ENCODE results near the gene SEC22C. TPM values are rescaled to one million over a fixed set of nuclear protein-coding genes. Genes with fewer than 3 reads are reported as not detected.
A peak's percentile ranks its signal among the peaks of the same experiment; 100 is the strongest.

The SEC22C gene
- total RNA-seq, 1 experiment from 2014 or later: 38.1 TPM

DNA sequence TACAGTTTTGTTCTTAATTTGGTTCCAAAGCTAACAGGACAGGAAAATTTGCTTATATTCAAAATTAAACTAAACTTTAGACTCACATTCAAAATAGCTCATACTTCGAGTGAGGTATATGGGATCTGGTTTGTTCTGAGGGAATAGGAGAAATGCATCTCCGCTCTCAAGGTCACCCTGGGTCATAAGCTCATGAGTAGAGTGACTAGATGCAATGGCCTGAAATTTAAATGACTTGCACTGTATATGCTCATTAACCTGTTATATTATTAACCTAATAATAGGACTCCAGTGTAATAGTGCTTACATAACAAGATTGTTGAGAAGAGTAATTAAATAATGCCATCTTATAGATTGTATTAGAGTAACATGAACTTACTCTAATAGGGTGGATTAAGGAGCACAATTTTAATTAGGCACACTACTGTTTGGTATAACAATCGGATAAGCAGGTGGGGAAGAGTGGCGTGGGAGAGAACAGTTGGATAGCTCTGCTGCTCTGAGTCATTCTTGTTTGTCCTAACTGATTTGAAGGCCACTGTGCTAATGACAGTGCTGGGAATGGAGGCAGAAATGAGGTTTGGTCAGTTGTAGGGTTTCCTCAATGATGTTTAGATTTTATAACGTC, 23.9 kb upstream of the SEC22C start:
- no peak for TF ChIP-seq EZH2 (IDR thresholded peaks at IDR 0.05; ENCODE audit: low read depth)
- TF ChIP-seq, protein P1, sequence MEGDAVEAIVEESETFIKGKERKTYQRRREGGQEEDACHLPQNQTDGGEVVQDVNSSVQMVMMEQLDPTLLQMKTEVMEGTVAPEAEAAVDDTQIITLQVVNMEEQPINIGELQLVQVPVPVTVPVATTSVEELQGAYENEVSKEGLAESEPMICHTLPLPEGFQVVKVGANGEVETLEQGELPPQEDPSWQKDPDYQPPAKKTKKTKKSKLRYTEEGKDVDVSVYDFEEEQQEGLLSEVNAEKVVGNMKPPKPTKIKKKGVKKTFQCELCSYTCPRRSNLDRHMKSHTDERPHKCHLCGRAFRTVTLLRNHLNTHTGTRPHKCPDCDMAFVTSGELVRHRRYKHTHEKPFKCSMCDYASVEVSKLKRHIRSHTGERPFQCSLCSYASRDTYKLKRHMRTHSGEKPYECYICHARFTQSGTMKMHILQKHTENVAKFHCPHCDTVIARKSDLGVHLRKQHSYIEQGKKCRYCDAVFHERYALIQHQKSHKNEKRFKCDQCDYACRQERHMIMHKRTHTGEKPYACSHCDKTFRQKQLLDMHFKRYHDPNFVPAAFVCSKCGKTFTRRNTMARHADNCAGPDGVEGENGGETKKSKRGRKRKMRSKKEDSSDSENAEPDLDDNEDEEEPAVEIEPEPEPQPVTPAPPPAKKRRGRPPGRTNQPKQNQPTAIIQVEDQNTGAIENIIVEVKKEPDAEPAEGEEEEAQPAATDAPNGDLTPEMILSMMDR (conservative IDR thresholded peaks at IDR 0.05): no peak
- H3K9me2 ChIP-seq (ENCODE audit: insufficient read depth): no peaks in the 10 kb centered on the region
- H2AFZ ChIP-seq: no peak overlapping the region
- BruUV-seq (replicated peaks): no TSS peak
- H3K4me2 ChIP-seq: no peak overlapping the region
- no peaks in the 10 kb centered on the region for H3K27me3 ChIP-seq (ENCODE audit: insufficient read depth, low read depth)
- H3K4me3 ChIP-seq: no peak overlapping the region
- H3K9me3 ChIP-seq (ENCODE audit: insufficient read depth, low read depth): no peaks in the 10 kb centered on the region
- peaks cover 27% of the 10 kb centered on the region for H3K4me1 ChIP-seq (replicated peaks; ENCODE audit: insufficient read depth)
- H3K79me2 ChIP-seq (ENCODE audit: low read depth): peaks cover 89% of the 10 kb centered on the region
- intact Hi-C loops (cut with micrococcal nuclease; ENCODE audit: unreplicated experiment): no loop called here
- DNase-seq: no peak
- CTCF ChIA-PET: no interaction called here
- POLR2A ChIA-PET (ENCODE audit: unreplicated experiment): no interaction called here
- peaks cover 16% of the 10 kb centered on the region; the same call in 1 of the 2 replicates for H3F3A ChIP-seq (ENCODE audit: insufficient read depth, low read depth)
- peaks cover 9% of the 10 kb centered on the region; the same call in 1 of the 2 replicates for H3K36me3 ChIP-seq (ENCODE audit: low read depth)
- H3K27ac ChIP-seq: no peak overlapping the region
- H4K20me1 ChIP-seq (ENCODE audit: insufficient read depth): peaks cover 9% of the 10 kb centered on the region

DNA sequence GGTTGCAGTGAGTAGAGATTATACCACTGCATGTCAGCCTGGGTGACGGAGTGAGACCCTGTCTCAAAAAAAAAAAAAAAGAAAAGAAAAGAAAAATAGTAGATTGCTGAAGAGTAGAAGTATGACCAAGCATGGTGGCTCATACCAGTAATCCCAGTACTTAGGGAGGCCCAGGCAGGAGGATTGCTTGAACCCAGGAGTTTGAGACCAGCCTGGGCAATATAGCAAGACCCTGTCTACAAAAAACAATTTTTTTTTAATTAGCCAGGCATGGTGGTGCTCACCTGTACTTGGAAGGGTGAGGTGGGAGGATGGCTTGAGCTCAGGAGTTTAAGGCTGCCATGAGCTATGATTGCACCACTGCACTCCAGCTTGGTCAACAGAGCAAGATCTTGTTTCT, 21.2 kb upstream of the SEC22C start:
- POLR2A ChIA-PET (ENCODE audit: unreplicated experiment): interaction anchor here (0.5 to 0.6 kb wide), 3 partner anchors 12 to 107 kb away, joined by 3 to 18 read pairs (median 6); no protein-coding TSS in a partner anchor
- H3K4me1 ChIP-seq (replicated peaks; ENCODE audit: insufficient read depth): peaks cover 27% of the 10 kb centered on the region
- CTCF ChIA-PET: no interaction called here
- no peaks in the 10 kb centered on the region for H3K9me2 ChIP-seq (ENCODE audit: insufficient read depth)
- peaks cover 9% of the 10 kb centered on the region for H4K20me1 ChIP-seq (ENCODE audit: insufficient read depth)
- peak overlapping the region; percentile 82; the same call in 1 of the 2 replicates for H3K4me2 ChIP-seq
- no TSS peak for BruUV-seq (replicated peaks)
- intact Hi-C loops (cut with micrococcal nuclease; ENCODE audit: unreplicated experiment): no loop called here
- no peaks in the 10 kb centered on the region for H3K9me3 ChIP-seq (ENCODE audit: insufficient read depth, low read depth)
- H2AFZ ChIP-seq: no peak overlapping the region
- no peaks in the 10 kb centered on the region for H3K27me3 ChIP-seq (ENCODE audit: insufficient read depth, low read depth)
- H3K79me2 ChIP-seq (ENCODE audit: low read depth): peaks cover 66% of the 10 kb centered on the region
- peaks cover 26% of the 10 kb centered on the region; the same call in 1 of the 2 replicates for H3F3A ChIP-seq (ENCODE audit: insufficient read depth, low read depth)
- H3K4me3 ChIP-seq: no peak overlapping the region; the same call in 1 of the 2 replicates
- no peak for DNase-seq
- TF ChIP-seq, protein P1 (conservative IDR thresholded peaks at IDR 0.05): no peak
- TF ChIP-seq EZH2 (IDR thresholded peaks at IDR 0.05; ENCODE audit: low read depth): no peak
- H3K27ac ChIP-seq: no peak overlapping the region
- peaks cover 9% of the 10 kb centered on the region; the same call in 1 of the 2 replicates for H3K36me3 ChIP-seq (ENCODE audit: low read depth)

DNA sequence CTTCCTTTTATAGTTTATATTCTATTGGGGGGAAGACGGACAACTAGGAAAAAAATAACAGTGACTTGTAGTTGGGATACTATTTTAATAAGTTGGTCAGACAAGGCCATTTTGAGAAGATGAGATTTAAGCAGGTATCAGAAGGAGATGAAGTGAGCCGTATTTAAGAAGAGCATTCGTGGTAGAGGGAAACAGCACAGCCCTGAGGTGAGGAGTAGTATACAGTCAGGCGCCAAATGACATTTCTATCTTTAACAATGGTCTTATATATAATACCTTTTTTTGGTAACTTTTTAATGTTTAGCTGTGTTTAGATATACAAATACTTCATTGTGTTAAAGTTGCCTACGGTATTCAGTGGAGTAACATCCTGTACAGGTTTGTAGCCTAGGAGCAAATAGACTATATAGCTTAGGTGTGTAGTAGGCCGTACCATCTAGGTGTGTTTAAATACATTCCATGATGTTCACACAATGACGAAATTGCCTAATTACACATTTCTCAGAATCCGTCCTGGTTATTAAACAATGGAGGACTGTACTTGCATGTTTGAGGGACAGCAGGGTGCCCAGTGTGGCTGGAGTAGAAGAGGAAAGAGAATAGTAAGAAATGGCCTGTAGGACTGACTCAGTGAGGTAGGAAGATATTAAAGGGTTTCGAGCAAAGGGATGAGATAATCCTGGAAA, 20.3 kb upstream of the SEC22C start:
- H3K36me3 ChIP-seq (ENCODE audit: low read depth): 0 out of 2 replicates have a peak, but pooled peaks cover 3% of the 10 kb centered on the region
- POLR2A ChIA-PET (ENCODE audit: unreplicated experiment): interaction anchor here (0.7 kb wide), 1 partner anchor 12 kb away, joined by 7 read pairs; the partner anchor contains the start of gene SS18L2
- H2AFZ ChIP-seq: no peak overlapping the region
- BruUV-seq (replicated peaks): no TSS peak
- H4K20me1 ChIP-seq (ENCODE audit: insufficient read depth): peaks cover 9% of the 10 kb centered on the region
- peak overlapping the region; percentile 82 for H3K4me2 ChIP-seq
- H3K27me3 ChIP-seq (ENCODE audit: insufficient read depth, low read depth): no peaks in the 10 kb centered on the region
- TF ChIP-seq, protein P1 (conservative IDR thresholded peaks at IDR 0.05): no peak
- TF ChIP-seq EZH2 (IDR thresholded peaks at IDR 0.05; ENCODE audit: low read depth): no peak
- H3K9me2 ChIP-seq (ENCODE audit: insufficient read depth): no peaks in the 10 kb centered on the region
- peaks cover 26% of the 10 kb centered on the region; the same call in 1 of the 2 replicates for H3F3A ChIP-seq (ENCODE audit: insufficient read depth, low read depth)
- peak overlapping the region; percentile 64; the same call in 1 of the 2 replicates for H3K27ac ChIP-seq
- intact Hi-C loops (cut with micrococcal nuclease; ENCODE audit: unreplicated experiment): loop anchor here (2.0 kb wide), 1 partner anchor 51 kb away; the partner anchor contains the start of gene ZBTB47
- H3K9me3 ChIP-seq (ENCODE audit: insufficient read depth, low read depth): no peaks in the 10 kb centered on the region
- peak in 1 of 2 experiments; percentile 55 for DNase-seq
- H3K79me2 ChIP-seq (ENCODE audit: low read depth): peaks cover 59% of the 10 kb centered on the region
- CTCF ChIA-PET: interaction anchor here (0.6 kb wide), 1 partner anchor 311 kb away, joined by 3 read pairs; no protein-coding TSS in a partner anchor
- H3K4me3 ChIP-seq: peak overlapping the region; percentile 74
- peaks cover 27% of the 10 kb centered on the region for H3K4me1 ChIP-seq (replicated peaks; ENCODE audit: insufficient read depth)
